CD14-positive monocyte (primary cell): ENCODE data around the gene PANX1. TPM values are rescaled to one million over a fixed set of nuclear protein-coding genes. Genes with fewer than 3 reads are reported as not detected.
A peak's percentile ranks its signal among the peaks of the same experiment; 100 is the strongest.
"Not testable (repeated sequence)": the region's sequence is repeated elsewhere in the genome, so short reads cannot be mapped to it uniquely, and the experiment has no call there.

Experiments used
- DNase-seq, 3 donors: peaks; one replicate each; pipeline ENCODE4 v3.0.0-alpha.2; 2011 to 2022
- H2AFZ ChIP-seq: 2 replicates; pipeline ENCODE4 v1.6.0; 2012; ENCODE audit warnings: mild to moderate bottlenecking, low read depth, low read length, inconsistent platforms; ENCODE audit not compliant: insufficient read depth, poor library complexity, severe bottlenecking
- H3K27ac ChIP-seq, 2 donors: 1 replicate in 1 of 2; 2 replicates in 1 of 2; pipeline ENCODE4 v1.5.1; 2012 to 2013; ENCODE audit warnings: low read length in 2 of 2, control low read depth in 1 of 2, inconsistent platforms in 1 of 2, low read depth in 1 of 2, mild to moderate bottlenecking in 1 of 2
- H3K27me3 ChIP-seq, 2 donors: one replicate each; pipeline versions ENCODE4 v1.6.0 to v1.6.1; 2011 to 2013; ENCODE audit warnings: low read length in 2 of 2; ENCODE audit not compliant: control insufficient read depth in 2 of 2, insufficient read depth in 2 of 2
- H3K36me3 ChIP-seq, 2 donors: replicated peaks in 1 of 2; 1 replicate in 1 of 2; 2 replicates in 1 of 2; pipeline versions ENCODE4 v1.5.1 to v1.6.1; 2012 to 2013; ENCODE audit warnings: low read length in 2 of 2, control low read depth in 1 of 2, inconsistent platforms in 1 of 2, mild to moderate bottlenecking in 1 of 2; ENCODE audit not compliant: insufficient read depth in 2 of 2, control insufficient read depth in 1 of 2
- H3K4me1 ChIP-seq, 2 donors: 1 replicate in 1 of 2; 2 replicates in 1 of 2; pipeline versions ENCODE4 v1.5.1 to v1.6.1; 2012 to 2013; ENCODE audit warnings: low read length in 2 of 2, control low read depth in 1 of 2, inconsistent platforms in 1 of 2, mild to moderate bottlenecking in 1 of 2, moderate library complexity in 1 of 2; ENCODE audit not compliant: insufficient read depth in 2 of 2, control insufficient read depth in 1 of 2
- H3K4me2 ChIP-seq: replicated peaks from 2 replicates; pipeline ENCODE3; 2012; ENCODE audit warnings: low read length, moderate library complexity, mild to moderate bottlenecking; ENCODE audit not compliant: poor library complexity, severe bottlenecking; ENCODE audit errors: extremely low read depth
- H3K4me3 ChIP-seq, 3 experiments: fragments of 200-600 bp in 1 of 3; sonication (generic) in 1 of 3; replicated peaks in 1 of 3; 1 replicate in 2 of 3; 2 replicates in 1 of 3; pipeline ENCODE4 v1.5.1; 2011 to 2013; ENCODE audit warnings: low read length in 3 of 3, mild to moderate bottlenecking in 3 of 3, control low read depth in 2 of 3, low read depth in 2 of 3, inconsistent platforms in 1 of 3, moderate library complexity in 1 of 3
- H3K79me2 ChIP-seq: 2 replicates; pipeline ENCODE4 v1.6.0; 2012; ENCODE audit warnings: mild to moderate bottlenecking, control low read depth, inconsistent platforms, low read length, moderate library complexity; ENCODE audit not compliant: insufficient read depth
- H3K9ac ChIP-seq: 2 replicates; pipeline ENCODE4 v1.6.0; 2017; ENCODE audit warnings: low read length, mild to moderate bottlenecking; ENCODE audit not compliant: insufficient read depth, poor library complexity, severe bottlenecking
- H3K9me3 ChIP-seq, 2 donors: replicated peaks in 1 of 2; 1 replicate in 1 of 2; 2 replicates in 1 of 2; pipeline versions ENCODE4 v1.5.1 to v1.6.1; 2012 to 2013; ENCODE audit warnings: low read length in 2 of 2, control low read depth in 1 of 2; ENCODE audit not compliant: control insufficient read depth in 1 of 2, insufficient read depth in 1 of 2
- H4K20me1 ChIP-seq: 2 replicates; pipeline ENCODE4 v1.6.0; 2012; ENCODE audit warnings: mild to moderate bottlenecking, low read length, control low read depth, moderate library complexity; ENCODE audit not compliant: insufficient read depth
- H3K27ac Mint-ChIP-seq, 7 donors: one replicate each; pipeline ENCODE4 v1.8.0; 2020; ENCODE audit warnings: mild to moderate bottlenecking in 7 of 7, mixed read lengths in 7 of 7, moderate library complexity in 6 of 7, inconsistent platforms in 2 of 7
- H3K27me3 Mint-ChIP-seq, 3 donors: one replicate each; pipeline ENCODE4 v1.8.0; 2021 to 2022; ENCODE audit warnings: low read depth in 3 of 3, mild to moderate bottlenecking in 3 of 3, mixed read lengths in 3 of 3, moderate library complexity in 3 of 3, inconsistent platforms in 1 of 3
- H3K36me3 Mint-ChIP-seq, 2 donors: one replicate each; pipeline ENCODE4 v1.8.0; 2020; ENCODE audit warnings: mixed read lengths in 2 of 2, inconsistent platforms in 1 of 2, mild to moderate bottlenecking in 1 of 2
- H3K4me1 Mint-ChIP-seq: one replicate; pipeline ENCODE4 v1.8.0; 2020; ENCODE audit warnings: mild to moderate bottlenecking, mixed read lengths
- H3K4me3 Mint-ChIP-seq, 2 donors: one replicate each; pipeline ENCODE4 v1.8.0; 2020; ENCODE audit warnings: mild to moderate bottlenecking in 2 of 2, mixed read lengths in 2 of 2, moderate library complexity in 1 of 2
- H3K9me3 Mint-ChIP-seq, 7 donors: one replicate each; pipeline ENCODE4 v1.8.0; 2020 to 2022; ENCODE audit warnings: mixed read lengths in 7 of 7, mild to moderate bottlenecking in 6 of 7, moderate library complexity in 6 of 7, inconsistent platforms in 2 of 7
- CTCF ChIP-seq: fragments of 200-600 bp; IDR thresholded peaks from one replicate; pipeline ENCODE4 v1.8.0; 2022; ENCODE audit warnings: antibody characterized with exemption, mild to moderate bottlenecking
- WGBS: methylation state at CpG from one replicate; pipeline ENCODE4 v1.1.5; 2013; ENCODE audit warnings: missing lambda C conversion rate; ENCODE audit not compliant: insufficient coverage; 5-methylcytosine and 5-hydroxymethylcytosine counted together
- intact Hi-C, 2 donors: fragments of 100-400 bp; cut with micrococcal nuclease; formaldehyde crosslinking; loops; one replicate each; pipeline versions ENCODE4 v1.15.0 to v1.15.1; 2023
- polyA plus RNA-seq, 3 donors: library from polyadenylated mRNA; depleted of rRNA in 1 of 3; unstranded in 2 of 3; stranded (reverse) in 1 of 3; fragments of 300-500 nt in 2 of 3; fragments of >200 nt in 1 of 3; fragmentation: Illumina TruSeq in 2 of 3; gene quantifications; 1 replicate in 2 of 3; 2 replicates in 1 of 3; pipeline ENCODE4 v1.2.3, GENCODE V29; 2012 to 2021

Gene PANX1
- polyA plus RNA-seq, 3 donors = 6.9 to 15.7 (median 12.7) TPM

GRCh38 chr11:94153320-94153719 is 24.7 kb downstream of the PANX1 start:
- Mint-ChIP-seq H3K4me3 (no peak overlapping the region), H3K27me3 (peaks cover 0 to 3% (median 0%) of the 10 kb centered on the region in 3 donors), H3K4me1 (peaks cover 47% of the 10 kb centered on the region), H3K36me3 (peaks cover 20 to 26% of the 10 kb centered on the region in 2 donors), H3K27ac (peak overlapping the region in 4 of 7 donors; percentile 63 to 88 (median 74)), H3K9me3 (peaks cover 0 to 5% (median 0%) of the 10 kb centered on the region in 7 donors)
- H3K4me1 ChIP-seq = peaks cover 27 to 29% of the 10 kb centered on the region in 2 donors
- no peaks in the 10 kb centered on the region for H3K9me3 ChIP-seq
- no peak overlapping the region for H3K9ac ChIP-seq
- H3K79me2 ChIP-seq = peaks cover 63% of the 10 kb centered on the region
- intact Hi-C loops = no loop called here
- no peak for TF ChIP-seq CTCF
- H3K27me3 ChIP-seq = no peaks in the 10 kb centered on the region
- no CpG with 5 or more reads among the region's 3 CpGs for WGBS
- H3K36me3 ChIP-seq = peaks cover 2 to 24% of the 10 kb centered on the region in 2 donors
- peaks cover 63% of the 10 kb centered on the region for H4K20me1 ChIP-seq
- no peak overlapping the region for H3K27ac ChIP-seq
- DNase-seq = no peak
- H2AFZ ChIP-seq = no peak overlapping the region
- no peak overlapping the region for H3K4me3 ChIP-seq
- no peak overlapping the region for H3K4me2 ChIP-seq

GRCh38 chr11:94154095-94154856 is 25.6 kb downstream of the PANX1 start:
- H3K4me3 Mint-ChIP-seq = no peak overlapping the region
- no peak overlapping the region for H2AFZ ChIP-seq
- H3K9me3 ChIP-seq = no peaks in the 10 kb centered on the region
- peak overlapping the region in 1 of 7 donors; percentile 66 for H3K27ac Mint-ChIP-seq
- H3K9ac ChIP-seq = no peak overlapping the region
- intact Hi-C loops = no loop called here
- H3K27ac ChIP-seq = no peak overlapping the region
- peaks cover 40% of the 10 kb centered on the region for H3K4me1 Mint-ChIP-seq
- H3K36me3 Mint-ChIP-seq = peaks cover 20 to 27% of the 10 kb centered on the region in 2 donors
- H3K79me2 ChIP-seq = peaks cover 54% of the 10 kb centered on the region
- no peak overlapping the region for H3K4me2 ChIP-seq
- H3K27me3 Mint-ChIP-seq = peaks cover 0 to 3% (median 0%) of the 10 kb centered on the region in 3 donors
- WGBS = no CpG with 5 or more reads among the region's 3 CpGs
- no peak for DNase-seq
- H3K27me3 ChIP-seq = no peaks in the 10 kb centered on the region
- H3K4me3 ChIP-seq = no peak overlapping the region
- peaks cover 27 to 29% of the 10 kb centered on the region in 2 donors for H3K4me1 ChIP-seq
- H3K36me3 ChIP-seq = peaks cover 2 to 24% of the 10 kb centered on the region in 2 donors
- no peak for TF ChIP-seq CTCF
- peaks cover 54% of the 10 kb centered on the region for H4K20me1 ChIP-seq
- H3K9me3 Mint-ChIP-seq = peaks cover 0 to 5% (median 2%) of the 10 kb centered on the region in 7 donors

- H3K4me3 Mint-ChIP-seq, H3K27me3 ChIP-seq, H3K27ac ChIP-seq, H3K27me3 Mint-ChIP-seq, H3K4me1 ChIP-seq, H2AFZ ChIP-seq, H3K27ac Mint-ChIP-seq, intact Hi-C loops, H3K9ac ChIP-seq, H3K4me2 ChIP-seq, DNase-seq, H3K9me3 ChIP-seq, H3K4me3 ChIP-seq: not testable (repeated sequence)
- H4K20me1 ChIP-seq = peaks cover 25% of the 10 kb centered on the region
- H3K36me3 ChIP-seq = peaks cover 2 to 24% of the 10 kb centered on the region in 2 donors
- peaks cover 27% of the 10 kb centered on the region for H3K79me2 ChIP-seq
- Mint-ChIP-seq H3K36me3 (peaks cover 33 to 41% of the 10 kb centered on the region in 2 donors), H3K4me1 (peaks cover 15% of the 10 kb centered on the region), H3K9me3 (peaks cover 4 to 25% (median 9%) of the 10 kb centered on the region in 7 donors)
- WGBS = no CpG with 5 or more reads among the region's 3 CpGs
Measured at GRCh38 chr11:94157339-94157738, 28.7 kb downstream of the PANX1 start.
